Thyroid gland (tissue), 4 donors: Measurements from ENCODE around the gene SEC14L1. TPM values are rescaled to one million over a fixed set of nuclear protein-coding genes. Genes with fewer than 3 reads are reported as not detected.

Experiments
- DNase-seq, 2 donors: peaks; one replicate each; pipeline ENCODE4 v3.0.0-alpha.2; 2019
- H3K27ac ChIP-seq, 3 donors: fragments of 200-600 bp; sonication (generic); 1 replicate in 2 of 3; 2 replicates in 1 of 3; pipeline ENCODE4 v1.5.1; 2016 to 2019; ENCODE audit warnings: mild to moderate bottlenecking in 1 of 3, moderate library complexity in 1 of 3
- H3K27me3 ChIP-seq: fragments of 200-600 bp; sonication (generic); one replicate; pipeline ENCODE4 v1.5.1; 2019
- H3K36me3 ChIP-seq, 2 donors: fragments of 200-600 bp; sonication (generic); one replicate each; pipeline ENCODE4 v1.5.1; 2016 to 2019
- H3K4me1 ChIP-seq, 2 donors: fragments of 200-600 bp; sonication (generic); one replicate each; pipeline ENCODE4 v1.5.1; 2017 to 2019
- H3K4me3 ChIP-seq, 3 donors: fragments of 200-600 bp; sonication (generic); replicated peaks in 1 of 3; 1 replicate in 2 of 3; 2 replicates in 1 of 3; pipeline ENCODE4 v1.5.1; 2016; ENCODE audit warnings: mild to moderate bottlenecking in 1 of 3
- H3K9me3 ChIP-seq: fragments of 200-600 bp; sonication (generic); one replicate; pipeline ENCODE4 v1.5.1; 2017
- POLR2A ChIP-seq, 2 donors: fragments of 450-650 bp; IDR thresholded peaks; one replicate each; pipeline ENCODE4 v1.6.1; 2017; ENCODE audit warnings: antibody characterized with exemption in 2 of 2, mild to moderate bottlenecking in 2 of 2, moderate library complexity in 1 of 2
- WGBS, 2 donors: methylation state at CpG; one replicate each; pipeline ENCODE4 v1.1.5; 2017; 5-methylcytosine and 5-hydroxymethylcytosine counted together
- intact Hi-C: fragments of 100-400 bp; cut with DNase I; formaldehyde crosslinking; loops from one replicate; pipeline ENCODE4 v1.15.1; 2023
- total RNA-seq, 4 donors: library from RNA; depleted of rRNA; stranded (reverse); fragments of >200 nt; gene quantifications; one replicate each; pipeline ENCODE4 v1.2.3, GENCODE V29; 2016
- TF ChIP-seq, protein P1 (sequence below), 6 experiments: fragments of 200-600 bp in 3 of 6; fragments of 450-650 bp in 3 of 6; sonication (generic) in 3 of 6; IDR thresholded peaks; one replicate each; pipeline ENCODE4 v1.5.1; 2016 to 2019; ENCODE audit warnings: antibody characterized with exemption in 6 of 6, mild to moderate bottlenecking in 2 of 6, inconsistent platforms in 1 of 6, moderate library complexity in 1 of 6

Gene SEC14L1
- total RNA-seq, 4 donors from 2014 or later = 57.6 to 287 (median 102) TPM

DNA sequence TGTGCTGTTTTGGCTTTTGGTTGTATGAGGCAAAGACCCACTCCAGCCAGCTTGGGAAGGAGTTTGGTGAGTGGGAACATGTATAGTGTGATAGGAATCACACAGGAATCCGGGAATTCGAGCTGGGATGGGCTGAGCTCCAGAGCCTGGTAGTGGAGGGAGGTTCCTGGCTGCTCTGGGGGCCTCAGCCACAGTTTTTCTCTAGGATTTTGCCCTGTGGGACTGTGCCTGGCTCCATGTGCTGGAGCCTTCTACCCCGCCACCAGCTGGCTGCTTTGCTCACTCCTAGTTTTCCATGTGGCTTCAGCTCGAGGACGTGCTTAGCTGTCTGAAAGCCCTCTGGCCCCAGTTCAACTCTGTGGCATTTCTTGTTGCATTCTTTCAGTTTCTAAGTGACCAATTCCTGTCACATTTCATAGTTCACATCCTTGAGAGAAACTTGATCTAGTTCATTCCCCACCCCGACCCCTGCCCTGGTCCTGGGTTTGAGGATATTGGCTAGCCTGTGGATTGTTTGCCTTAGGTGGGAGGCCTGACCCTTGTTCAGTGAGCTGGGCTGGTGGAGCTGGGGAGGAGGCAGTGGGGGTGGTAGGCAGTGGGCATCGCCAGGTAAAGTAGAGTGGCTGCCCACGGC, 5.0 kb downstream of the SEC14L1 start:
- Histone ChIP-seq H3K36me3 (peaks cover 6 to 11% of the 10 kb centered on the region in 2 donors), H3K4me1 (peaks cover 58 to 71% of the 10 kb centered on the region in 2 donors)

DNA sequence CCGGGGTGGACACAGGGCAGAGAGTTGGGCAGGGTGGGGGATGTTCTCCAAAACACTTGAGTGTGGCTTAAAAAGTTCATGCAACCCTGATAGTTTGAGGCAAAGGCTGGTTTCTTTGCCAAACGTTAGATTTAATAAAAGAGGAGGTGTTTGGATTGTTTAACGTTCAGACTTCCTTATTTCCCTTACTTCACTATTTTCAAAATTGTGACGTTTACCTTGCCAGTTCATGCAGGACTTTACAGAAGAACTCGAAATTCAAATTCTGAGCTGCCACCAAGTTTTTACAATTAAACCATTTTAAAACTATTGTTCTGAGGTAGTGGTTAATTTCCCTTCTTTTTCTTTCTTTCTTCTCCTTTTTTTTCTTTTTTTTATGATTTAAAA, 5.5 kb downstream of the SEC14L1 start:
- no peak for TF ChIP-seq POLR2A (IDR thresholded peaks at IDR 0.05)
- TF ChIP-seq, protein P1, sequence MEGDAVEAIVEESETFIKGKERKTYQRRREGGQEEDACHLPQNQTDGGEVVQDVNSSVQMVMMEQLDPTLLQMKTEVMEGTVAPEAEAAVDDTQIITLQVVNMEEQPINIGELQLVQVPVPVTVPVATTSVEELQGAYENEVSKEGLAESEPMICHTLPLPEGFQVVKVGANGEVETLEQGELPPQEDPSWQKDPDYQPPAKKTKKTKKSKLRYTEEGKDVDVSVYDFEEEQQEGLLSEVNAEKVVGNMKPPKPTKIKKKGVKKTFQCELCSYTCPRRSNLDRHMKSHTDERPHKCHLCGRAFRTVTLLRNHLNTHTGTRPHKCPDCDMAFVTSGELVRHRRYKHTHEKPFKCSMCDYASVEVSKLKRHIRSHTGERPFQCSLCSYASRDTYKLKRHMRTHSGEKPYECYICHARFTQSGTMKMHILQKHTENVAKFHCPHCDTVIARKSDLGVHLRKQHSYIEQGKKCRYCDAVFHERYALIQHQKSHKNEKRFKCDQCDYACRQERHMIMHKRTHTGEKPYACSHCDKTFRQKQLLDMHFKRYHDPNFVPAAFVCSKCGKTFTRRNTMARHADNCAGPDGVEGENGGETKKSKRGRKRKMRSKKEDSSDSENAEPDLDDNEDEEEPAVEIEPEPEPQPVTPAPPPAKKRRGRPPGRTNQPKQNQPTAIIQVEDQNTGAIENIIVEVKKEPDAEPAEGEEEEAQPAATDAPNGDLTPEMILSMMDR (IDR thresholded peaks at IDR 0.05) = no peak
- peak overlapping the region in 1 of 3 donors; percentile 29 for H3K4me3 ChIP-seq

More for the DNA sequence above, 5.0 kb downstream of the SEC14L1 start:
- intact Hi-C loops = no loop called here
- Histone ChIP-seq H3K9me3 (no peaks in the 10 kb centered on the region), H3K4me3 (peak overlapping the region in 1 of 3 donors; percentile 29), H3K27ac (peak overlapping the region; percentile 94 to 98 (median 96)), H3K27me3 (no peaks in the 10 kb centered on the region)
- 15% methylated on average over 8 of the region's 8 CpGs for WGBS, 2 donors
- TF ChIP-seq, protein P1 (IDR thresholded peaks at IDR 0.05) = peak in 4 of 6 experiments; percentile 18 to 38 (median 34)
- peak in 1 of 2 donors; percentile 56 for TF ChIP-seq POLR2A (IDR thresholded peaks at IDR 0.05)
- DNase-seq = peak; percentile 96 to 97

DNA sequence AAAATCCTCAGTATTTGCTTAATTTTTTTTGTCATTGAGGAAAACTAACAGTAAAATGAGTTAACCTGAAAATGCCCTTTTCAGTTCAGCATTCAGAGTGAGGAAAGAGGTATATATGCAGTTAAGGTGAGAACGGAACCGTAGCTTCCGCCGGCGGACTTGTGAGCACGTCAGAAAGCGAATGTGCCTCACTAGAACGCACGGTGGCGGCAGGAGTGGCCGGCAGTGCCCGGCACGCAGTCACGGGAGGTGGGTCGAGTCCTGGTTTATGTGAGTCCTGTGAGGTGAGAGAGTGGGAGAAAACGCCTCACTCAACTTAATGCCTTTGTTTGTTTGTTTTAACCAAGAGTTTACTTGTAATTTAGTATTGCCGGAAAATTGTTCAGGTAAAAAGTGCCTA, 6.1 kb downstream of the SEC14L1 start:
- WGBS, 2 donors = 25 to 33% methylated on average over 17 of the region's 17 CpGs
- TF ChIP-seq POLR2A (IDR thresholded peaks at IDR 0.05) = peak in 1 of 2 donors; percentile 58
- TF ChIP-seq, protein P1 (IDR thresholded peaks at IDR 0.05) = peak in 4 of 6 experiments; percentile 29 to 62 (median 38)
- Histone ChIP-seq H3K4me3 (peak overlapping the region in 1 of 3 donors; percentile 29), H3K27me3 (no peaks in the 10 kb centered on the region), H3K4me1 (peaks cover 55 to 71% of the 10 kb centered on the region in 2 donors), H3K27ac (peak overlapping the region; percentile 94 to 98 (median 96)), H3K36me3 (peaks cover 6 to 11% of the 10 kb centered on the region in 2 donors), H3K9me3 (no peaks in the 10 kb centered on the region)
- intact Hi-C loops = no loop called here
- DNase-seq = peak; percentile 83 to 90

More for the DNA sequence above, 5.5 kb downstream of the SEC14L1 start:
- Histone ChIP-seq H3K4me1 (peaks cover 58 to 71% of the 10 kb centered on the region in 2 donors), H3K27me3 (no peaks in the 10 kb centered on the region), H3K9me3 (no peaks in the 10 kb centered on the region), H3K36me3 (peaks cover 6 to 11% of the 10 kb centered on the region in 2 donors), H3K27ac (peak overlapping the region; percentile 94 to 98 (median 96))
- intact Hi-C loops = no loop called here
- 16 to 20% methylated on average over 5 of the region's 5 CpGs for WGBS, 2 donors
- no peak for DNase-seq

DNA sequence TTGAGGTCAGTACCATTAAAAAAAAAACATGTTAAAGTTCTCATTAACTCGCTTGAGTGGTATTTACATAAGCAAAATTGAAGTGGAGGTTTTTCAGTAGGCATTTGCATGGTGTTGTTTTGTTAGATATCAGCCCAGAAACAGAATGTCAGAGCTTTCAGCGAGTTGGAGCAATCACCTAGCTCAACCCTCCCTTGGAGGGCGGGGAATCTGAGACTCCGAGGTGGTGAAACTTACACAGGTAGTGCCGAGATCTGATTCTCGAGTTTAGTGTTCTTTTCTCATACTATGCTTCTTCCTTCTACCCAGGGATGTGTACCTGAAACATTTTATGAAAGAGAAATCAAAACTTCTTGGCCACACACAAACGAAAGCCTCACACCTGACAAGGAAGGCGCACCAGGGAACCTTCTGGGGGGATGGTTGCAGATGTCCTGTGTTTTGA, 6.6 kb downstream of the SEC14L1 start:
- Histone ChIP-seq H3K9me3 (no peaks in the 10 kb centered on the region), H3K27ac (peak overlapping the region; percentile 94 to 98 (median 96)), H3K4me1 (peaks cover 50 to 70% of the 10 kb centered on the region in 2 donors), H3K27me3 (no peaks in the 10 kb centered on the region), H3K4me3 (peak overlapping the region in 1 of 3 donors; percentile 29), H3K36me3 (peaks cover 6 to 11% of the 10 kb centered on the region in 2 donors)
- TF ChIP-seq POLR2A (IDR thresholded peaks at IDR 0.05) = no peak
- TF ChIP-seq, protein P1 (IDR thresholded peaks at IDR 0.05) = no peak
- intact Hi-C loops = no loop called here
- 41 to 45% methylated on average over 8 of the region's 8 CpGs for WGBS, 2 donors
- DNase-seq = peak; percentile 65 to 70
